ENCODE data around the gene TTR. TPM values are rescaled to one million over a fixed set of nuclear protein-coding genes. Genes with fewer than 3 reads are reported as not detected.

TTR gene
- total and polyA plus RNA-seq, 10 donors, result 0.14 to 0.15 TPM; not detected in 8

- WGBS, 5 donors, result 59 to 66% (median 64%) methylated on average over 7 of the region's 7 CpGs
- intact Hi-C loops (cut with DNase I; ENCODE audit: low total_unique reads), result no loop called here
- DNase-seq, result no peak
- Histone ChIP-seq H3K36me3 (no peaks in the 10 kb centered on the region), H3K9me3 (no peaks in the 10 kb centered on the region), H3K4me1 (no peaks in the 10 kb centered on the region), H3K27ac (no peak overlapping the region), H3K4me3 (no peak overlapping the region), H3K27me3 (replicated peaks in 1 of 7) (no peaks in the 10 kb centered on the region)
- TF ChIP-seq POLR2A (IDR thresholded peaks at IDR 0.05) (no peak), CTCF (IDR thresholded peaks at IDR 0.05 in 8 of 11, conservative IDR thresholded peaks at IDR 0.05 in 3 of 11) (no peak), POLR2AphosphoS5 (IDR thresholded peaks at IDR 0.05) (no peak)
Observed at GRCh38 chr18:31646332-31647126, 54.9 kb downstream of the TTR start.

- no peak overlapping the region for H3K4me3 ChIP-seq
- no peak for TF ChIP-seq CTCF (IDR thresholded peaks at IDR 0.05 in 8 of 11, conservative IDR thresholded peaks at IDR 0.05 in 3 of 11)
- TF ChIP-seq POLR2A (IDR thresholded peaks at IDR 0.05), result no peak
- TF ChIP-seq POLR2AphosphoS5 (IDR thresholded peaks at IDR 0.05), result no peak
- no peaks in the 10 kb centered on the region for H3K36me3 ChIP-seq
- no peak for DNase-seq
- peaks cover 0 to 3% (median 0%) of the 10 kb centered on the region in 6 donors for H3K4me1 ChIP-seq
- H3K27ac ChIP-seq, result no peak overlapping the region
- intact Hi-C loops (cut with DNase I; ENCODE audit: low total_unique reads), result no loop called here
- H3K9me3 ChIP-seq, result no peaks in the 10 kb centered on the region
- peaks cover 0 to 2% (median 0%) of the 10 kb centered on the region in 7 donors for H3K27me3 ChIP-seq (replicated peaks in 1 of 7)
- WGBS, 5 donors, result 74 to 89% (median 83%) methylated on average over 4 of the region's 4 CpGs
Observed at GRCh38 chr18:31647127-31647753, 55.6 kb downstream of the TTR start.

Other genes with a start within 250 kb of the TTR start
- gene DSG4, start 215.1 kb upstream of the TTR start, total RNA-seq, result not detected
- not detected for gene DSG4, start 215.1 kb upstream of the TTR start, polyA plus RNA-seq
- gene DSG3, start 144.1 kb upstream of the TTR start, total RNA-seq, result not detected
- gene DSG3, start 144.1 kb upstream of the TTR start, polyA plus RNA-seq, result under 1 TPM; 0.02 to 0.04 (median 0.03) TPM
- gene DSG2, start 93.7 kb upstream of the TTR start, total RNA-seq, result under 1 TPM in 6 of 7 donors, not detected in 1; 0.09 to 0.79 (median 0.19) TPM
- gene DSG2, start 93.7 kb upstream of the TTR start, polyA plus RNA-seq, result under 1 TPM; 0.06 to 0.65 (median 0.43) TPM
- 1 to 10 TPM; 2.0 to 9.1 (median 5.5) TPM for gene B4GALT6, start 92.7 kb downstream of the TTR start, total RNA-seq
- gene B4GALT6, start 92.7 kb downstream of the TTR start, polyA plus RNA-seq, result under 1 TPM; 0.42 to 1.00 (median 0.56) TPM
- 1 to 10 TPM in 1 of 7 donors, not detected in 6; 1.4 TPM for gene SLC25A52, start 169.0 kb downstream of the TTR start, total RNA-seq
- gene SLC25A52, start 169.0 kb downstream of the TTR start, polyA plus RNA-seq, result under 1 TPM in 1 of 3 donors, not detected in 2; 0.09 TPM

All from spleen (tissue), 11 donors.